AG10803 (cell line): ENCODE data around the gene TRDMT1.

ENCODE experiments used
- DNase-seq: peaks from one replicate; pipeline ENCODE4 v3.0.0; 2010; ENCODE audit warnings: low read depth
- H3K4me3 ChIP-seq: 2 replicates; pipeline ENCODE4 v1.5.1; 2011; ENCODE audit warnings: mild to moderate bottlenecking, low read length, control low read depth
- TF ChIP-seq, protein P1 (sequence below): conservative IDR thresholded peaks from 2 replicates; pipeline ENCODE4 v1.5.1; 2011; ENCODE audit warnings: mild to moderate bottlenecking, low read length, control low read depth, inconsistent platforms

TRDMT1 gene

DNA sequence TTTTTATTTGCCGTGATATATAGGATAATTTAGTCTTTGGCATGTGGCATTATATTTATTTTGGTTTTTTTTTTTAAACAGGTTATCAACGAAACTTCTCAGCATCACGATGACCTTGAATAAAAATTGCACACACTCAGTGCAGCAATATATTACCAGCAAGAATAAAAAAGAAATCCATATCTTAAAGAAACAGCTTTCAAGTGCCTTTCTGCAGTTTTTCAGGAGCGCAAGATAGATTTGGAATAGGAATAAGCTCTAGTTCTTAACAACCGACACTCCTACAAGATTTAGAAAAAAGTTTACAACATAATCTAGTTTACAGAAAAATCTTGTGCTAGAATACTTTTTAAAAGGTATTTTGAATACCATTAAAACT is 35.7 kb upstream of the TRDMT1 start:
- TF ChIP-seq, protein P1, sequence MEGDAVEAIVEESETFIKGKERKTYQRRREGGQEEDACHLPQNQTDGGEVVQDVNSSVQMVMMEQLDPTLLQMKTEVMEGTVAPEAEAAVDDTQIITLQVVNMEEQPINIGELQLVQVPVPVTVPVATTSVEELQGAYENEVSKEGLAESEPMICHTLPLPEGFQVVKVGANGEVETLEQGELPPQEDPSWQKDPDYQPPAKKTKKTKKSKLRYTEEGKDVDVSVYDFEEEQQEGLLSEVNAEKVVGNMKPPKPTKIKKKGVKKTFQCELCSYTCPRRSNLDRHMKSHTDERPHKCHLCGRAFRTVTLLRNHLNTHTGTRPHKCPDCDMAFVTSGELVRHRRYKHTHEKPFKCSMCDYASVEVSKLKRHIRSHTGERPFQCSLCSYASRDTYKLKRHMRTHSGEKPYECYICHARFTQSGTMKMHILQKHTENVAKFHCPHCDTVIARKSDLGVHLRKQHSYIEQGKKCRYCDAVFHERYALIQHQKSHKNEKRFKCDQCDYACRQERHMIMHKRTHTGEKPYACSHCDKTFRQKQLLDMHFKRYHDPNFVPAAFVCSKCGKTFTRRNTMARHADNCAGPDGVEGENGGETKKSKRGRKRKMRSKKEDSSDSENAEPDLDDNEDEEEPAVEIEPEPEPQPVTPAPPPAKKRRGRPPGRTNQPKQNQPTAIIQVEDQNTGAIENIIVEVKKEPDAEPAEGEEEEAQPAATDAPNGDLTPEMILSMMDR = no peak
- no peak overlapping the region for H3K4me3 ChIP-seq
- DNase-seq = no peak

GRCh38 chr10:17236468-17237148 is 35.1 kb upstream of the TRDMT1 start:
- H3K4me3 ChIP-seq = no peak overlapping the region
- TF ChIP-seq, protein P1 = no peak
- DNase-seq = no peak

GRCh38 chr10:17235136-17235535 is 33.7 kb upstream of the TRDMT1 start:
- H3K4me3 ChIP-seq = peak overlapping the region; percentile 99
- TF ChIP-seq, protein P1 = peak; percentile 46
- peak; percentile 53 for DNase-seq

GRCh38 chr10:17234431-17234945 is 33.0 kb upstream of the TRDMT1 start:
- TF ChIP-seq, protein P1 = 0 out of 2 replicates have a peak, but pooled peaks have one; percentile 7
- DNase-seq = no peak
- peak overlapping the region; percentile 99 for H3K4me3 ChIP-seq

- peak overlapping the region; percentile 99 for H3K4me3 ChIP-seq
- DNase-seq = peak; percentile 66
- TF ChIP-seq, protein P1 = no peak; the same call in 1 of the 2 replicates
Observed at GRCh38 chr10:17233286-17233991, 32.0 kb upstream of the TRDMT1 start.

DNA sequence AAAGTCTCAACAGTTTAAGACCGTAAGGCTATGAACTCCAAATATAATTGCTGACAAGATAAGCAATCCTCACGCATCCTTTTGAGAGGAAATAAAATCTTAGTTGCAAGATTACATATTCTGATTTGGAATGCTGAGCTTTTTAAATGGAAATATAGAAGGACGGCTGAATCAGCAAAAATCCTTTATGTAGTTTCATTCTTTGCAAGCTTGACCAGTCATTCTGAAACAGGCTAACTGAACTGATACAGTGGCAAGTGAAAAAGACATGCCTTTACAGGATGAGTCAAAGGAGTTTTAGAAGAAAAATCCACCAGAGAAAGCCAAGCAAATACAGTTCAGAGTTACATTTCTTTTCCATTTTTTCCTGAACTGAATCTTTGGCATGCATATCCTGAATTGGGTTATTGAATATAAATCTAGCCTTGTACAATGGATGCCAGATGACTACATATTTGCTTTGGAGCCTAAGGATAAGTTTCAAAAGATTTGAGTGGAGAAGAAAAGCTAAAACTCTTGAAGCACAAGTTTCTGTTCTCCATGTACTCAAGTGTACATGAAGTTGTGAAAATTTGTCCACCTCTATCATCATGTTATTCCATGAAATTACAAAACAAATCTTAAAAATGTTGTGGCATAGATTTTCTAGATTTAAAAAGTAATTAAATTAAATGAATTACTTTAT is 30.9 kb upstream of the TRDMT1 start:
- TF ChIP-seq, protein P1 = no peak
- peak overlapping the region; percentile 99 for H3K4me3 ChIP-seq
- no peak for DNase-seq
